Measurements from ENCODE around the gene MAD2L1BP.

- no peak for TF ChIP-seq CTCF (conservative IDR thresholded peaks at IDR 0.05; ENCODE audit: low read depth, low read length)
- no peak for TF ChIP-seq EZH2 (IDR thresholded peaks at IDR 0.05; ENCODE audit: borderline replicate concordance, low read depth, low read length, poor library complexity, severe bottlenecking)
Measured at GRCh38 chr6:43657221-43657802, 21.7 kb downstream of the MAD2L1BP start.
